Pancreas (tissue), 10 donors: Measurements from ENCODE around the gene DCST2. TPM values are rescaled to one million over a fixed set of nuclear protein-coding genes. Genes with fewer than 3 reads are reported as not detected.

Experiments
- ATAC-seq, 4 donors: fragments of 200-7000 bp; cut with Tn5 transposase; one replicate each; pipeline versions ENCODE4 v1.8.0 to v1.9.1; 2020; ENCODE audit warnings: mild to moderate bottlenecking in 4 of 4, moderate library complexity in 4 of 4
- DNase-seq, 6 donors: peaks; one replicate each; pipeline ENCODE4 v3.0.0-alpha.2; 2020
- FAIRE-seq: peaks from 2 replicates; lab custom pipeline; 2012; peaks lifted over from hg19 to GRCh38; lab: Jason Lieb, UNC
- H3K27ac ChIP-seq, 4 donors: fragments of 200-600 bp; sonication (generic); 1 replicate in 3 of 4; 2 replicates in 1 of 4; pipeline versions ENCODE4 v1.5.0 to v1.8.0; 2020
- H3K27me3 ChIP-seq, 4 donors: fragments of 200-600 bp; one replicate each; pipeline ENCODE4 v1.8.0; 2021
- H3K36me3 ChIP-seq, 3 donors: fragments of 200-600 bp; sonication (generic) in 1 of 3; one replicate each; pipeline versions ENCODE4 v1.5.0 to v1.8.0; 2020 to 2021
- H3K4me1 ChIP-seq, 3 donors: fragments of 200-600 bp; one replicate each; pipeline ENCODE4 v1.8.0; 2021
- H3K4me3 ChIP-seq, 4 donors: fragments of 200-600 bp; sonication (generic) in 2 of 4; one replicate each; pipeline versions ENCODE4 v1.5.0 to v1.8.0; 2020 to 2021
- H3K9me3 ChIP-seq, 4 donors: fragments of 200-600 bp; one replicate each; pipeline ENCODE4 v1.8.0; 2021
- WGBS, 2 donors: extraction: QIAGEN DNeasy Blood & Tissue Kit; methylation state at CpG; one replicate each; pipeline ENCODE4 v1.1.7; 2013; 5-methylcytosine and 5-hydroxymethylcytosine counted together
- intact Hi-C, 3 donors: fragments of 100-400 bp; cut with DNase I; formaldehyde crosslinking; loops; one replicate each; pipeline versions ENCODE4 v1.11.1 to v1.14.2; 2022
- polyA plus RNA-seq, 2 donors: library from polyadenylated mRNA; stranded (reverse); fragments of 200-250 nt; gene quantifications; one replicate each; pipeline ENCODE4 v1.2.3, GENCODE V29; 2013
- total RNA-seq, 6 donors: library from RNA; stranded (reverse); fragmentation: NEBNext Ultra II Directional in 4 of 6; extraction: Animal tissue kit (Norgen Biotek cat#: 25700) in 4 of 6; gene quantifications; one replicate each; pipeline versions ENCODE4 v1.2.1 to v1.2.4, GENCODE V29; 2021 to 2023
- TF ChIP-seq, protein P1 (sequence below), 4 donors: fragments of 200-600 bp; sonication (generic) in 3 of 4; IDR thresholded peaks; one replicate each; pipeline versions ENCODE4 v1.5.0 to v1.8.0; 2021; ENCODE audit warnings: antibody characterized with exemption in 4 of 4
- donor health status: healthy with polysubstance abuse.
- donor health status: DM: no; HTN: no; CAD: no; lungs with moderate emphysema.
- donor health status: DM: no; HTN: no; CAD: no.
- donor health status: control.
- donor health status: control.
- donor health status: Bipolar disorder and iron deficiency.
- donor health status: DM: yes; HTN: yes; CAD: no.
- donor health status: DM: no; HTN: no; CAD: no.
- donor health status: DM: no; HTN: no; CAD: no.
- donor health status: DM: yes; HTN: yes; CAD: no.

Gene DCST2
- total and polyA plus RNA-seq, 8 donors, result 0.12 to 5.1 (median 0.51) TPM

DNA sequence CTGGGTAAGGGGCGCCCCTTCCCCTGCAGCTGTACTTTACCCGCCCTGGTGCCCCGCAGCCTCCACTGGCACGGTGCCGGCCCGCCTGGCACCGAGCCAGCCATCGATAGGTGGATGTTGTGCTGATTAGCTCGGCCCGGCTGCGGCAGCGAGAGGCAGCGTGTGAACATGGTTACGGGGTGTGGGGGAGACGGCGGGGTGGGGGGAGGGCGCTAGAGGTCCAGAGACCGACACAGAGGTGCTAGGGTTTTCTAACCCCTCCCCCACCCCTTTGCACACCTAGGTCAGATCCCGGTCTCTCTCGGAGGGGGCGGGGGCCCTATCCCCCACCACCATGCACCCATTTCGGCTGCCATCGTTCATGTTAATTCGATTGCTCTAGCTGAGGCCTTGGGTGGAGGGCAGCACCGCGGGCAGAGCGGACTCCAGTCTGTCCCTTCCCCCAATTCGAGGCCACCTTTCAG is 36.6 kb upstream of the DCST2 start:
- Histone ChIP-seq H3K27ac (no peak overlapping the region), H3K4me3 (peak overlapping the region in 1 of 4 donors; percentile 47), H3K27me3 (no peaks in the 10 kb centered on the region), H3K4me1 (peaks cover 0 to 7% (median 0%) of the 10 kb centered on the region in 3 donors), H3K9me3 (no peaks in the 10 kb centered on the region), H3K36me3 (no peaks in the 10 kb centered on the region)
- TF ChIP-seq, protein P1, sequence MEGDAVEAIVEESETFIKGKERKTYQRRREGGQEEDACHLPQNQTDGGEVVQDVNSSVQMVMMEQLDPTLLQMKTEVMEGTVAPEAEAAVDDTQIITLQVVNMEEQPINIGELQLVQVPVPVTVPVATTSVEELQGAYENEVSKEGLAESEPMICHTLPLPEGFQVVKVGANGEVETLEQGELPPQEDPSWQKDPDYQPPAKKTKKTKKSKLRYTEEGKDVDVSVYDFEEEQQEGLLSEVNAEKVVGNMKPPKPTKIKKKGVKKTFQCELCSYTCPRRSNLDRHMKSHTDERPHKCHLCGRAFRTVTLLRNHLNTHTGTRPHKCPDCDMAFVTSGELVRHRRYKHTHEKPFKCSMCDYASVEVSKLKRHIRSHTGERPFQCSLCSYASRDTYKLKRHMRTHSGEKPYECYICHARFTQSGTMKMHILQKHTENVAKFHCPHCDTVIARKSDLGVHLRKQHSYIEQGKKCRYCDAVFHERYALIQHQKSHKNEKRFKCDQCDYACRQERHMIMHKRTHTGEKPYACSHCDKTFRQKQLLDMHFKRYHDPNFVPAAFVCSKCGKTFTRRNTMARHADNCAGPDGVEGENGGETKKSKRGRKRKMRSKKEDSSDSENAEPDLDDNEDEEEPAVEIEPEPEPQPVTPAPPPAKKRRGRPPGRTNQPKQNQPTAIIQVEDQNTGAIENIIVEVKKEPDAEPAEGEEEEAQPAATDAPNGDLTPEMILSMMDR (IDR thresholded peaks at IDR 0.05), result no peak
- 12 to 17% methylated on average over 26 to 28 of the region's 28 CpGs for WGBS, 2 donors
- intact Hi-C loops, result no loop called here
- DNase-seq (peak in 2 of 6 donors; percentile 64 to 69), FAIRE-seq (no peak), ATAC-seq (peak in 1 of 4 donors; percentile 5)

DNA sequence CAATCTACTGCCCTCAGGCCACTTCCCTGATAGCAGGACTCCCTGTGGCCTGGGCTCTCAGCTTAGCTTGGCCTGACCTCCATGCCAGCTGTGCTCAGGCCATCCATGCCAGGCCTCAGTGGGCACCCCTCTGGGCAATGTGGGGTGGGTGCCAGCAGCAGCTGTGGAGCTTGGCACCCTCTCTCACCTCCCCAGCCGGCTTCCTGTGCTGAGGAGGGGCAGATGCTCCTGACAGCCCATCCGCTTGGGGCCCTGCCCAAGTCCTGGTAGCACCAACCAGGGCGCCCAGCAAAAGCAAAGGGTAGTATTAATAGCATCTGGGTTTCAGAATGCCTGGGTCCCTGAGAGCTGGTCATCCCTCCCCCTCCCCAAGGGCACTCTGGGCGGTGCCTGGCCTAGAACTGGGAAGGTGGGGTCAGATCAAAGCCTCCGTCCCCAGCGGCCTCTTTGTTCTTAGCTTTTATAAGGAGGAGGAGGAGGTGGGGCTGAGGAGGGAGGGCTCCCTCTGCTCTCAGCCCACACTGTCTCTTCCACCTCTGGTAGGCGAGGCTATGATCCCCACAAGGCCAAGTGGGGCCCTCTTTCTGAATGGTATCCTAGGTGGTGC is 36.1 kb upstream of the DCST2 start:
- no peak overlapping the region for H3K27ac ChIP-seq
- ATAC-seq (peak in 1 of 4 donors; percentile 14), FAIRE-seq (no peak), DNase-seq (peak in 1 of 6 donors; percentile 45)
- H3K36me3 ChIP-seq, result no peaks in the 10 kb centered on the region
- intact Hi-C loops, result no loop called here
- H3K27me3 ChIP-seq, result no peaks in the 10 kb centered on the region
- TF ChIP-seq, protein P1 (IDR thresholded peaks at IDR 0.05), result no peak
- 69 to 75% methylated on average over 7 of the region's 7 CpGs for WGBS, 2 donors
- no peak overlapping the region for H3K4me3 ChIP-seq
- no peaks in the 10 kb centered on the region for H3K9me3 ChIP-seq
- peaks cover 0 to 7% (median 5%) of the 10 kb centered on the region in 3 donors for H3K4me1 ChIP-seq

DNA sequence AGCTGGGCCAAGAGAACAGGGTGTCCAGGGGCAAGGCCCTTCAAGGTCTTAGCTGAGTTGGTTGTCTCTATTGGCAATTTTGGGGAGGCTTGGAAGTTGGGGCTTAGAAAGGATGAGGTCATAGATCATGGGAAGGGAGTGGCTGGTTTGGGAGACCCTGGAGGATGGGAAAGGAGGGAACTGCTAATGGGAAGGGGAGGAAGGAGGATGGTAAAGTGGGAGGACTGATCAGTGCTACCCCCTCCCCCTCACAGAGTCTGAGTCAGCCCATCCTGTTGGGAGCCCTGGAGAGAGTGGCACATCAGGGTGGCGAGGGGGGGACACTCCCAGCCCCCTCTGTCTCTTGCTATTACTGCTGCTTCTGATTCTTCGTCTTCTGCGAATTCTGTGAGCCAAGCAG is 35.0 kb upstream of the DCST2 start:
- H3K4me3 ChIP-seq, result no peak overlapping the region
- H3K4me1 ChIP-seq, result peaks cover 0 to 7% (median 6%) of the 10 kb centered on the region in 3 donors
- DNase-seq (no peak), ATAC-seq (no peak), FAIRE-seq (no peak)
- no peak overlapping the region for H3K27ac ChIP-seq
- H3K36me3 ChIP-seq, result no peaks in the 10 kb centered on the region
- intact Hi-C loops, result no loop called here
- no peaks in the 10 kb centered on the region for H3K9me3 ChIP-seq
- WGBS, 2 donors, result 88 to 96% methylated on average over 3 of the region's 3 CpGs
- no peaks in the 10 kb centered on the region for H3K27me3 ChIP-seq
- TF ChIP-seq, protein P1 (IDR thresholded peaks at IDR 0.05), result no peak

DNA sequence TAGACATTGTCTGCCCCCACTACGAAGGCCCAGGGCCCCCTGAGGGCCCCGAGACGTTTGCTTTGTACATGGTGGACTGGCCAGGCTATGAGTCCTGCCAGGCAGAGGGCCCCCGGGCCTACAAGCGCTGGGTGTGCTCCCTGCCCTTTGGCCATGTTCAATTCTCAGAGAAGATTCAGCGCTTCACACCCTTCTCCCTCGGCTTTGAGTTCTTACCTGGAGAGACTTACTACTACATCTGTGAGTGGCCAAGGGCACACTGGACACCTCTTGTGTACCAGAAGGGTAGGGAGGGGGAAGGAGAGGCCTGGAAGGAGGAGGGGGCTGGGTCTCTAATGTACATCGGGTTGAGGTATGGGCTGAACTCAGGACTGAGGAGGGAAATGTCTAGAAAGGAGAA is 33.2 kb upstream of the DCST2 start:
- Histone ChIP-seq H3K9me3 (no peaks in the 10 kb centered on the region), H3K27me3 (no peaks in the 10 kb centered on the region), H3K4me3 (no peak overlapping the region), H3K4me1 (peaks cover 16 to 22% (median 21%) of the 10 kb centered on the region in 3 donors), H3K36me3 (no peaks in the 10 kb centered on the region), H3K27ac (no peak overlapping the region)
- no peak for DNase-seq
- 81 to 87% methylated on average over 8 of the region's 8 CpGs for WGBS, 2 donors
- intact Hi-C loops, result no loop called here
- FAIRE-seq, result no peak
- ATAC-seq, result no peak
- TF ChIP-seq, protein P1 (IDR thresholded peaks at IDR 0.05), result no peak

DNA sequence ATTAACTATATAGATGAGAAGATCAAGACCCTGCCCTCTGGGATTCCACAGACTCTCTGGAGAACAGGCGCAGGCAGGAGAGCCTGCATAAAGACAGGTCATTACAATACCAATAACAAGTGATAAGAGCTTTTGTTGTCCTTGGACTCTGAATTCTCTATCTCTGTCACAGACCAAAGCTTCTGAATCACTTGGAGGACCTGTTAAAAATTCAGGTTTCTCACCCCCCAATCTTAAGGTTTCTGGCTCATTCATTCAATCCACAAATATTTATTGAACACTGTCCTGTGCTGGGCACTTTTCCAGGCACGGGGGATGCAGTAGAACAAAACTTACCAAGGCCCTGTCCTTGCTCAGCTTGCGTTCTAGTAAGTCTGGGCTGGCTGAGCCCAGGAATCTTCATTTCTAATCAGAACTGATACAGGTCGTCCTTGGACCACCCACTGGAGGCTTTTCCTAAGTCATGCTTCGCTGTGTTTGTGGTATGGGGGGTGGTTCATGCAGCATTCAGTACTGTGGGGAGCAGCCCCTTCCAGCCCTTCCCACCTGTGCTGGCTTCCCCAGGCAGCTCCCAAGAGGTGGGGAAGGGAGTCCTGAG is 31.4 kb upstream of the DCST2 start:
- Histone ChIP-seq H3K27me3 (no peaks in the 10 kb centered on the region), H3K9me3 (no peaks in the 10 kb centered on the region), H3K4me1 (peaks cover 19 to 23% (median 20%) of the 10 kb centered on the region in 3 donors), H3K36me3 (no peaks in the 10 kb centered on the region), H3K4me3 (no peak overlapping the region), H3K27ac (no peak overlapping the region)
- FAIRE-seq (no peak), DNase-seq (no peak), ATAC-seq (no peak)
- TF ChIP-seq, protein P1 (IDR thresholded peaks at IDR 0.05), result no peak
- WGBS, 2 donors, result 35 to 50% methylated on average over 5 of the region's 5 CpGs
- intact Hi-C loops, result no loop called here
